ENCODE results near the gene TEKT5. TPM values are rescaled to one million over a fixed set of nuclear protein-coding genes. Genes with fewer than 3 reads are reported as not detected.

The TEKT5 gene
- total RNA-seq, 1 donor from 2014 or later: 0.12 TPM

DNA sequence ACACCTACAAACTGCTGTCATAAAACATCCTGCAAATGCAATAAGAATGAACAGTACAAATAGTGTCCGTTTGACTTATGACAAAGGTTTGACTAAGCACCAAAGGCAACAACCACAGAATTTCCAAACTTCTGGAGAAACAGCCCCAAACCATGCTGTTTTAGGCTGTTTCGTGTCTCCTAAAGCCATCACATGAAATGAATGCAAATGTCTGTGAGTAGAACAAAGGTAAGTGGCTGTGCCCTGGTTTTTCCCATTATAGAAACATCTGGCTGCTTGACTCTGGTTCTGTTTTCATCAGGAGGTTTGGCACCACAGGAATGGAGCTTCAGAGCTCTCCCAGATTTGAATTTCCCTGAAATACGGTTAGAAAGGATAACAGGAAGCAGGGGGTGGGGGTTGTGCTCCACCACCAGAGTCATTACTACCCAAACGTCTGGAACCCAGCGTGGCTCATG lies 109.7 kb downstream of the TEKT5 start:
- DNase-seq (ENCODE audit: extremely low read depth, low read depth, low spot score): no peak

DNA sequence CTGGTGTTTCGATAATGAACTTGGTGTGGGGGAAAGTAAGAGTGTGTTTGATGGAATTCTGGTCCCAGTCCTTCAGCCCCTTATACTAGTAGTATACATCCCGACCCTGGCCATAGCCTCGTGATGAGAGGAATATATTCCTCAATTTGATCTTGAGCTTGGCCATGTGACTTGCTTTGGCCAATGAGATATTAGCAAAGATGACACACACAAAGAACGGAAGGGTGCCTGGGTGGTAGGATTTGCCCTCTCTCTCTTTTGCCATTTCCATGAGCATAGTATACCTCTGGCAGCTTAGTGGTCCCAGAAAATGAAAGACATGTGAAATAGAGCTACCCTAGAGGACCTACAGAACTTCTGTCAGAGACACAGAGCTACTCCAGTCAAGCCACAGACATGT lies 111.5 kb downstream of the TEKT5 start:
- no peak for DNase-seq (ENCODE audit: extremely low read depth, low read depth, low spot score)

DNA sequence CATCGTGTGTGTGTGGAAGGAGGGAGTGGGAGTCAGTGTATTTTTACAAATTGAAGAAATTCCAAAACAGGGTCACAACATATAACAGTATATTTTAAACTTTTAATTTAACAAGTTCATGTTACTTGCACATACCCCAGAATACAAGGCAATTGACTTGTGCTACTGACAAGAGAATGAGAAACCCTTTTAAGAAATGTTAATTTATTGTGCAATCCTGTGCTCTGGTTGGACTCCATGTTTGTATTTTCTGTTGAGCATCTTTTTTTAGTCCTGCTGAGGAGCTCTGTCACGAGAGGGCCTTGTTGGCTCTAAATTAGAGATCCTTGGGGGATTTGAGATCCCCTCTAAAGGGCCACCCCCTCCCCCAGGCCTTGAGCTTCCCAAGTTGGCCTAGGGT lies 113.2 kb downstream of the TEKT5 start:
- DNase-seq (ENCODE audit: extremely low read depth, low read depth, low spot score): no peak

DNA sequence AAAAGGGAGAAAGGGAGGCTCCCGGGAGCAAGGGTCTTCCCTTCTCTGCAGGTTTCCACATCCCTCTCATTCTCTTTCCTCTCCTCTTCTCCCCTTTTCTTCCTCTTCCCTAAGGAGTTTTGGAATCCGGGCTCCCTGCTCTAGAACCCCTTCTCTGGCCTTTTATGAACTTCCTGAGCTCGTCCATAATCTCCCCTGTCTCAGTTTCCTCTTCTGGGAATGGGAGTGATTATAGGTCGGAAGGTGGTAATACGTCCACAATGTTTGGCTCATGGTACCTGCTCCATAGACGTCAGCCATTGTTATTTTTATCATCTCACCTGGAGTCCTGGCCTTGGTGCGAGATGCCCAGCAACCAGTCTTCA lies 113.9 kb downstream of the TEKT5 start:
- DNase-seq (ENCODE audit: extremely low read depth, low read depth, low spot score): no peak

DNA sequence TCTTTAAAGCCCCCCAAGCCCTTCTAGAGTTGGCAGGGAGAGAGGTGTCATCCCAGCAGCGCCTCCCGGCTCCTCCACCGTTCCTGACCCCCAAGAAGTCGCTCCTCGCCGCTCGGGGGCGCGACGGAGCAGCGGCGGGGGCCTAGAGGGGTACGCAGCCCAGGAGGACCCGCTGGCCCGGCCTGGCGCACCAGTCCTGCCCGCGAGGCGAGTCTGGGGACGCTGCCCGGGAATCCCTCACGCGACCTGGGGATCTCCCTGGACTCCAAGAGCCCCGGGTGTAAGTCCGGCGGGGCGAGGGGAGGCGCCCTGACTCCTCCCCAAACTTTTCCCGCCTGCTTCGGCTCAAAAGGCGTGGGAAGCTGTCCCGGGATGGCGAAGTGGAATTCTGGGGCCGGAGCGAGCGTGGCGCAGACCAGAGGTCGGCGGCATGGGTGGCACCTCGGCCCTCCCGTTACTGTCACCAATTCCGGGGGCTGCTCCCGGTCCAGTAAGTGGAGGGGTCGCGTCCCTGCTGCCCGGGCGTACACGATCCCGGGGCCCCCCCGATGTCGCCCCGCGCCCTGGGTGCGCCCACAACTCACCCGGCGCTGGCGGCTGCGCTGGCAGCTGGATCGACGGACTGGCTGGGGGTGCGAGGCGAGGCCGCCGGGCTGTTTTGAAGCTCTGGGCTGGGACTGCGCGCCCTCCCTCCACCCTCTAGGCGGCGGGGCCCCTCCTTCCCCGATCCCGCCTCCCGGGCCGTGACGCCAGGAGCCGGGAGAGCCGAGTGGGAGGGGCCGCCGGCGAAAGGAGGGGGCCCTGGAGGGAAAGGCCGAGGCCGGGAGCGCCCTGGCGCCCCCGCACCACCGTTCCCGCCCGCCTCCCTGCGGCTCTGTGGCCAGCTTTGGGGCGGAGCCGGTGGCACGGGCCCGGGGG lies 114.5 kb downstream of the TEKT5 start, which contains the start of gene EMP2:
Gene EMP2 (minus strand): TSS at position 634 of the 918 bp plus-strand sequence. CDS start 32,981 bp downstream, outside the sequence.
- DNase-seq (ENCODE audit: extremely low read depth, low read depth, low spot score): no peak

DNA sequence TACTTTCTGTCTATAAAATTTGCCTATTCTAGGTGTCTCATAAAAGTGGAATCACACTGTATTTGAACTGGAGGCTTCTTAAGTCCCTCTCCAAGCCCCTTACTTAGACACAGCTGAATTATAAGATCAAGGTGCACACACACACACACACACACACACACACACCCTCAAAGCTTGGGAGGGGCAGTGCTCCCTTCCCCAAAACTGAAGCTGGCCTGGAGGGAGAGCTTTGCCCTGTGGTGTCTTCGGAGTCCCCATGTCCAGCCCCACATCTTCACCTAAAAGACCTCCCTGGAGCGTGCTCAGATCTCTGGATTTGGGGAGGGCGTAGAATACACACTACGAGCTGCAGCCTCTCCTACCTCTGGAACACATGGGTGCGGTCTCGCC lies 115.2 kb downstream of the TEKT5 start:
- DNase-seq (ENCODE audit: extremely low read depth, low read depth, low spot score): no peak

DNA sequence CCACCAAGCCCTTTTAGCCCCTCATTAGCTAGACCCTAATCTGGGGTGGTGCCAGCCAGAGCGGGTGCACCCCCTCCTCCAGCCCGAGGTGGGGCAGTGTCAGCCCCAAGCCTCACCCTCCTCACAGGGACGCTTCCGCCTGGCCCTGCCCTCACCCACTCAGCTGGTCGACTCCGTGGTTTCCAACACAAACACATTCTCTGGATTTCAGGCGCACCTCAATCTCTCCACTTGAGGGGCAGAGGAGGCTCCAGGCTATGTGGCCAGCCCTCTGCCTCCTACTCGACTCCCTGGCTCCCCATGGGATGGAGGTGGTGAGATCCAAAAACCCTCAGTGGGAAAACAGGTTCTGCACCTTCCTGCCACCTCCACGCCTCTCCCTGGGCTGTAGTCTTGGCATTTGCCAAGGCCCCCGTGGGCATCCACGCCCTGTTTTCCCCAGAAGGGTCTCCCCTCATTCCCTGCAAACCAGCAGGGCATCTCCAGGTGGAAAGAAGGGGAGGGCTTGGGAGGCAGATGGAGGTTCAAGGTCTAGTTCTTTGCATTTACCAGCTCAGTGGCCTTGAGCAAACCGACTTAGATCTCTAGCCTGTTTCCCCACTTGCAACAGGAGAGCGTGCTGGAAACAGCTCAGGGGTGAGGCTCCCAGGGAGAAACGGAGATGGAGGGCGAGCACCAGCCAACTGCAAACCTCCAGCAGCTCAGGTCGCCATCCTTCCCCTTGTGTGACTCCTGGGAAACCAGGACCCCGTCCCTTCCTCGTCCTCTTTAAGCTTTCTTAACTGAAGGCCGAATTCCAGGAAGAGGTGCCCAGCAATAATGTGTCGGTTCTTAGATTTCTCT lies 116.0 kb downstream of the TEKT5 start:
- DNase-seq (ENCODE audit: extremely low read depth, low read depth, low spot score): no peak

Other genes with a start within 250 kb of the TEKT5 start
- 6.0 and 6.9 TPM in 2 replicates for gene EMP2, start 114.3 kb downstream of the TEKT5 start, total RNA-seq
- 13.4 and 31.0 TPM in 2 replicates for gene NUBP1, start 48.9 kb upstream of the TEKT5 start, total RNA-seq
- gene TVP23A, start 123.9 kb upstream of the TEKT5 start, total RNA-seq: not detected in 2 replicates
- gene CIITA, start 182.3 kb upstream of the TEKT5 start, total RNA-seq: 0.19 and 0.93 TPM in 2 replicates
- gene DEXI, start 247.5 kb upstream of the TEKT5 start, total RNA-seq: 57.6 and 69.0 TPM in 2 replicates
- 21.0 and 32.4 TPM in 2 replicates for gene CLEC16A, start 249.6 kb upstream of the TEKT5 start, total RNA-seq